HUES48 (cell line): Measurements from ENCODE around the gene SAMD4A.

Experiments used
- H3K27ac ChIP-seq: one replicate; pipeline ENCODE4 v1.7.0; 2013; ENCODE audit warnings: low read depth, low read length, inconsistent platforms
- H3K27me3 ChIP-seq: 2 replicates; pipeline ENCODE4 v1.6.1; 2013; ENCODE audit warnings: mild to moderate bottlenecking, low read length; ENCODE audit not compliant: control insufficient read depth, insufficient read depth
- H3K36me3 ChIP-seq: 2 replicates; pipeline ENCODE4 v1.6.1; 2013; ENCODE audit warnings: low read length; ENCODE audit not compliant: control insufficient read depth, insufficient read depth
- H3K4me1 ChIP-seq: 2 replicates; pipeline ENCODE4 v1.6.1; 2013; ENCODE audit warnings: mild to moderate bottlenecking, low read length; ENCODE audit not compliant: control insufficient read depth, insufficient read depth
- H3K4me3 ChIP-seq: 2 replicates; pipeline ENCODE4 v1.5.1; 2013; ENCODE audit warnings: mild to moderate bottlenecking, low read depth, low read length
- H3K9ac ChIP-seq: 2 replicates; pipeline ENCODE4 v1.6.1; 2013; ENCODE audit warnings: mild to moderate bottlenecking, low read depth, low read length, moderate library complexity
- H3K9me3 ChIP-seq: 2 replicates; pipeline ENCODE4 v1.6.1; 2013; ENCODE audit warnings: low read length; ENCODE audit not compliant: control insufficient read depth, insufficient read depth

SAMD4A gene

GRCh38 chr14:54565785-54566409, 1.0 kb upstream of the SAMD4A start:
- H3K4me1 ChIP-seq = peaks cover 19% of the 10 kb centered on the region
- H3K36me3 ChIP-seq = no peaks in the 10 kb centered on the region
- H3K27ac ChIP-seq = peak overlapping the region; percentile 59
- H3K27me3 ChIP-seq = peaks cover 34% of the 10 kb centered on the region
- H3K9me3 ChIP-seq = no peaks in the 10 kb centered on the region
- peak overlapping the region; percentile 86 for H3K4me3 ChIP-seq
- H3K9ac ChIP-seq = peak overlapping the region; percentile 73

DNA sequence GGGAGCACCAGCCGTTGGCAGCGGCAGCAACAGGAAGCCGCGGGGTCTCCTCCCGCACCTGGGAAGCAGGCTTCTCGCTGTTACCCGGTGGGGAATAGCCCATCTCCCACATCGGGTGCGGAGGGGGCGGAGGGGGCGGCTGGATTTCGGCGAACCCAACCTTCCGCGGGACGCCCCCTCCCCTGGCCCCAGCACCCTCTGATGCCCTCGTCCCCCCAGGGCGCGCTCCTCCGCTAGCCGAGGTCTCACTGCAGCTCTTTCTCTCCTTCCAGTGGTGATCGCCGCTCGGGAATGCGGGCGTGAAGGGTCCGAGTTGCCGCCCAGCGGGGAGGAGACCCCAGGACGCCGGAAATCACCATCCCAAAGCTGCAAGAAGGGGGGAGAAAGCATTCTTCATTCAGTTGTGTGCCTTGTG, 303 bp downstream of the SAMD4A start:
- peak overlapping the region; percentile 73 for H3K9ac ChIP-seq
- peak overlapping the region; percentile 86 for H3K4me3 ChIP-seq

DNA sequence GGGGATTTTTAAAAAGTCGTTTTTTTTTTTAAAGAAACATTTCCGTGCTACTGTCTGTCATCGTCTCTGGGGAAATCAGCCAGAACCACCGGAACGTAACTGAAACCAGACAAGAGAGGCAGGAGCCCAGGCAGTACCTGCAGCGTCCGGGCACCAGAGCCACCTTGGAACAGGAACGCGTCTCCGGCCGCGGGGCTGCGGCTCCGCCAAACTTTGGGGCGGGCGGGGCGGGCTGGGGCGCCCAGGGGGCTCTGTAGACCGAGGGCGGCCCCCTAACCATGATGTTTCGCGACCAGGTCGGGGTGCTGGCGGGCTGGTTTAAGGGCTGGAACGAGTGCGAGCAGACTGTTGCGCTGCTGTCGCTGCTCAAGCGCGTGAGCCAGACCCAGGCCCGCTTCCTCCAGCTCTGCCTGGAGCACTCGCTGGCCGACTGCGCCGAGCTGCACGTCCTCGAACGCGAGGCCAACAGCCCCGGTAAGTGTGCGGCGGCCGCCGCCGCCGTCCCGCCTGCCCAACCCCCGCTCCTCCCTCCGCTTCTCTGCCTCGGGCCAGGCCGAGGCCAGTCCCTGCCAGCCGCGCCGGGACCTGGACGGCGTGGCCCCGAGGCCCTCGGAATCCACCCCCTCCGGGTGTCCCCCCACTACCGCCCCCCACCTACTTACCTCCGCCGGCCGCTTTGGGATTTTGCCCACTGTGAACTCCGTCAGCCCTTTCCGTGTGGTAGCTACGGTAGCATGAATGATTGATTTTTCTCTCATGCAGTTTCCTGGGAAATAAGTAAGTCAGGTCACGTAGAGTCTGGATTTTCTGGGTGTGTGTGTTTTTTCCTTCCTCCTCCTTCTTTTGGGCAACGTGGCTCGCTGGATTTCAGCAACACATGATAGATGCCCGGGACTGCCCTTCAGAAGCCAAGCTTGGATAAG, 972 bp downstream of the SAMD4A start:
- Histone ChIP-seq H3K4me1 (peaks cover 19% of the 10 kb centered on the region), H3K27me3 (peaks cover 34% of the 10 kb centered on the region), H3K36me3 (no peaks in the 10 kb centered on the region), H3K9ac (peak overlapping the region; percentile 51), H3K4me3 (peak overlapping the region; percentile 86), H3K27ac (peak overlapping the region; percentile 56), H3K9me3 (no peaks in the 10 kb centered on the region)

More for the DNA sequence above, 303 bp downstream of the SAMD4A start:
- Histone ChIP-seq H3K27me3 (peaks cover 34% of the 10 kb centered on the region), H3K36me3 (no peaks in the 10 kb centered on the region), H3K27ac (peak overlapping the region; percentile 59), H3K4me1 (peaks cover 19% of the 10 kb centered on the region), H3K9me3 (no peaks in the 10 kb centered on the region)

- peaks cover 19% of the 10 kb centered on the region for H3K4me1 ChIP-seq
- H3K27ac ChIP-seq = no peak overlapping the region
- no peaks in the 10 kb centered on the region for H3K9me3 ChIP-seq
- no peak overlapping the region for H3K9ac ChIP-seq
- peak overlapping the region; percentile 37; the same call in 1 of the 2 replicates for H3K4me3 ChIP-seq
- H3K27me3 ChIP-seq = peaks cover 34% of the 10 kb centered on the region
- no peaks in the 10 kb centered on the region for H3K36me3 ChIP-seq
These were observed 2.1 kb downstream of the SAMD4A start for GRCh38 chr14:54568821-54569595.

GRCh38 chr14:54570047-54570446, 3.1 kb downstream of the SAMD4A start:
- Histone ChIP-seq H3K36me3 (no peaks in the 10 kb centered on the region), H3K27me3 (peaks cover 24% of the 10 kb centered on the region), H3K4me3 (no peak overlapping the region), H3K27ac (no peak overlapping the region), H3K9me3 (no peaks in the 10 kb centered on the region), H3K9ac (no peak overlapping the region), H3K4me1 (peaks cover 12% of the 10 kb centered on the region)

DNA sequence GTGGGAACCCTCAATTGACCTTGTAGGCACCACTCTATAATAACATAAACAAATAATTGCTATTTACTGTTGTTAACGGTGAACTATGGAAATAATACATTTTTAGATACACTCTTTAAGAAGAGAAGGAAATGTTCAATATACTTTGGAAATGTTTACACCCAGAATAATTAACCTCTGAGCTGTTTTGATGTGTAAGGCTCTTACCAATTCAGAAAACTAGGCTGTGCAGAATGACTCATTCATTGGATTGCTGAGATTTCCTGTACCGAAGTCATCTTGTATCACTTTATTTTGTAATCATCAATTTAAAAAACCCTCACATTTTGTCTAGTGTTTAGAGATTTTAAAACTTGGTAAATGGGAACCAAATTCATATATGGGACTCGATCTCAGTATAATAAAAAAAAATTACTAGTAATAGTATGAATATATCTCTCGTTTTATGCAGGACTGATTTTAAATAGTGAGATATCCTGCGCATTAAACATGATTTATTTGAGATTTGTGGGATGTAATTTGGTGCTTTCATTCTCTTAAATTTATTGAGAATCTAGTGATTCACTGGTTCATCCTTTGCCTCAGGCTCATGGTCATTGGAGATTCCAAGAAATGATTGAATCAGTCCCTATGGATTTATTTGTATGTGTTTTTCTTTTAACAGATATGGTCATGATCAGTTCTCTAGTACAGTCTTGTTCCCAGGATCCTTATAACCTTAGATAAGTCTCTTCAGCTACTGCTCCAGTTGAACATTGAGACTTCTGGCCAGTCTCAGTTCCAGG, 3.9 kb downstream of the SAMD4A start:
- peaks cover 24% of the 10 kb centered on the region for H3K27me3 ChIP-seq
- no peak overlapping the region for H3K27ac ChIP-seq
- no peak overlapping the region for H3K4me3 ChIP-seq
- no peak overlapping the region for H3K9ac ChIP-seq
- no peaks in the 10 kb centered on the region for H3K36me3 ChIP-seq
- peaks cover 12% of the 10 kb centered on the region for H3K4me1 ChIP-seq
- H3K9me3 ChIP-seq = no peaks in the 10 kb centered on the region

DNA sequence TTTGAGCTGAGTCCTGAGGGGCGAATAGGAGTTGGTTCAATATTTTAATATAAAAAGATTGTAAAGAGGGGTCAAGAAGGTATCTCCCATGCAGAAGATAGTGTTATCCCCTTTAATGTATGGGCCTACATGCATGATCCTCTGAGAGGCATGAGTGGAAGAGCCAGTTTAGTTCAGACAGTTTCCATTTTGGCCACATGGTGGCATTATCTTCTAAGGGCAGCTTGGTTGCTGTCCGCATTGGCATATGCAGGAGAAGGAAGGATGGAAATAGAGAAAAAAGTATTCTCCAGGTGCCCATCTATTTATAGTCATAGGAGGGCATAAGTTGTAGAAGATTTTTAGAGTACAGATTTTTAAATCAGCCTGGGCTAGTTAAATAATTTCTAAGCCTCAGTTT, 5.4 kb downstream of the SAMD4A start:
- Histone ChIP-seq H3K9me3 (no peaks in the 10 kb centered on the region), H3K4me1 (peaks cover 12% of the 10 kb centered on the region), H3K27ac (no peak overlapping the region), H3K36me3 (no peaks in the 10 kb centered on the region), H3K27me3 (peaks cover 18% of the 10 kb centered on the region), H3K4me3 (no peak overlapping the region), H3K9ac (no peak overlapping the region)

DNA sequence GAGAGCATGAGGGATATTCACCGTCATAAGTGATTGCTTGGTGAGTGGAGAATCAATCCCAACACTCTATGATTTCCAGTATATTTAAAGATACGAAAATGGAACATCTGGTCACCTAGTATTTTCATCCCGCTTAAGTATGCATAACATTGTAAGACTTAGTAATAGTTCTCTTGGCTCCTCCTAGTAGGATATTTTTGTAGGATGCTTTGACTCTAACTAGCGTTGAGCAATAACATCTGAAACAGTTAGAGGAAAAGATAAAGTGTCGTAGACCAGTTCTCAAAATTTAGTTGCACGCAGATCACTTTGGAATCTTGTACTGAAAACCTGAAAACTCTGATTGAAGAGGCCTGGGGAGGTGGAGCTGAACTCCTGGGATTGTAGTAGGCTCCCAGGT, 7.6 kb downstream of the SAMD4A start:
- peaks cover 3% of the 10 kb centered on the region for H3K27me3 ChIP-seq
- no peaks in the 10 kb centered on the region for H3K9me3 ChIP-seq
- peaks cover 3% of the 10 kb centered on the region; the same call in 1 of the 2 replicates for H3K4me1 ChIP-seq
- H3K9ac ChIP-seq = no peak overlapping the region
- no peak overlapping the region for H3K4me3 ChIP-seq
- H3K36me3 ChIP-seq = no peaks in the 10 kb centered on the region
- H3K27ac ChIP-seq = no peak overlapping the region

- H3K9me3 ChIP-seq = no peaks in the 10 kb centered on the region
- H3K4me3 ChIP-seq = no peak overlapping the region
- no peak overlapping the region for H3K9ac ChIP-seq
- no peaks in the 10 kb centered on the region; the same call in 1 of the 2 replicates for H3K4me1 ChIP-seq
- H3K36me3 ChIP-seq = no peaks in the 10 kb centered on the region
- no peak overlapping the region for H3K27ac ChIP-seq
- no peaks in the 10 kb centered on the region for H3K27me3 ChIP-seq
These were observed 10.6 kb downstream of the SAMD4A start for GRCh38 chr14:54577494-54577893.

- Histone ChIP-seq H3K36me3 (no peaks in the 10 kb centered on the region), H3K27ac (no peak overlapping the region), H3K9me3 (no peaks in the 10 kb centered on the region)
These were observed 11.0 kb downstream of the SAMD4A start for GRCh38 chr14:54577977-54578376.

More at GRCh38 chr14:54577977-54578376, 11.0 kb downstream of the SAMD4A start:
- no peak overlapping the region for H3K4me3 ChIP-seq
- no peaks in the 10 kb centered on the region; the same call in 1 of the 2 replicates for H3K4me1 ChIP-seq
- no peaks in the 10 kb centered on the region for H3K27me3 ChIP-seq
- no peak overlapping the region for H3K9ac ChIP-seq
